GM21381 (cell line): ENCODE measurements around the gene THOP1.

Source experiments
- ATAC-seq: cut with Tn5 transposase; IDR thresholded peaks from one replicate; pipeline ENCODE4 v1.9.1; 2021; ENCODE audit warnings: mild to moderate bottlenecking, moderate library complexity; ENCODE audit not compliant: unreplicated experiment

The THOP1 gene

DNA sequence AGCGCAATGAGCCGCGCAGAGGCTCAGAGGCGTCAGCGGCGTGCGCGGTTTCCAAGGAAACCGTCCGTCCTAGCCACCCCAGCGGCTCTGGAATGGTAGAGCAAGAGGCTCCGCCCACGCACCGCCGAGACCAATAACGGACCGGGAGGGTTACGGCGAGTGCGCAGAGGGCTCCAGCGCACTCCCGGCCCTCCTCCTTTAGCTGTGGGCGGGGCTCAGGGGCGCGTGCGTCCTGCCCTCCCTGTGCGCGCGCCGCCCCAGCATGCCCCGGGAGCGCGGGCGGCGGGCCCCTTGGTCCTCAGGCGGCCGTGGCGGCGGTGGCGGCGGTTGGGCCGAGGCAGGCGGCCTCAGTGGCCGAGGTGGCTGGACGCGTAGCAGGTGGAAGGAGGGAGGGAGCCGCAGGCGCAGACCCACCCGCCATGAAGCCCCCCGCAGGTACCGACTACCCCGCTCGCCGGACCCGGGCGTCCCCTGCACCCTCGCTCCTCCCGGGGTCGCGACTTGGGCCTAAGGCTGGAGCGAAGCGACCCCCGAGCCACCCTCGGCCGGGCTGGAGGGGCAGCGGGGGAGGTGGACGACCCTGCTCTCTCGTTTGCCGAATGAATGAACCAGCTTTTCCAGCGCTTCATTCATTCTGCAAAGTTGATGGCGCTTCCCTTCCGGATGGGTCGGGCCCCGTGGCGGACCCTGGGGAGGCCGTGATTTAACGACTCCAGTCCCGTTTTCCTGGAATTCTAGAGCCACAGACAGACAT is at the start of gene THOP1:
TSS of gene THOP1 (plus strand) at position 260 of the 754 bp plus-strand sequence. CDS start at position 420, 160 bp downstream.
- ATAC-seq, result peak; percentile 64

GRCh38 chr19:2736550-2737190 is 48.6 kb upstream of the THOP1 start:
- ATAC-seq, result no peak

GRCh38 chr19:2739602-2740313 is 45.5 kb upstream of the THOP1 start, which contains the start of gene SLC39A3:
Gene SLC39A3 (minus strand): TSS chr19:2740017. CDS start chr19:2737257, 2,760 bp downstream.
- ATAC-seq, result peak; percentile 97

- no peak for ATAC-seq
These were observed 45.0 kb upstream of the THOP1 start for GRCh38 chr19:2740314-2740656.

DNA sequence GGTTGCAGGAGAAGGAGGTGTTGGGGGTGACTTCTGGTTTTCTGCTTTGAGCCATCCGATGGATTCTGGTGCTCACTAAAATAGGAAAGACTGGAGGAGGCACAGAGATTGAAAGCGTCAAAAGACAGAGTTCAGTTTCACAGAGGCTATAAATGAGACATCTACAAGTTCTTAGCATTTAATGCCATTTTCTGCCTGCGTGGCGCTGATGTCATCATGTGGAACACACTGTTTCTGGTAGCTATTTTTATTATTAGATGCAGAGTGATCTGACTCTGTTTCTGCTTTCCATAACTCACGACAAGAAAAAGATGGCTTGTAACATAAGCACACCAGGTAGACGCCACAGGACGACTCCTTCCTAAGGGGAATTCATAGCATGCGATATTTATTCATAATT is 42.2 kb upstream of the THOP1 start:
- no peak for ATAC-seq

GRCh38 chr19:2744113-2744512 is 41.2 kb upstream of the THOP1 start:
- no peak for ATAC-seq

DNA sequence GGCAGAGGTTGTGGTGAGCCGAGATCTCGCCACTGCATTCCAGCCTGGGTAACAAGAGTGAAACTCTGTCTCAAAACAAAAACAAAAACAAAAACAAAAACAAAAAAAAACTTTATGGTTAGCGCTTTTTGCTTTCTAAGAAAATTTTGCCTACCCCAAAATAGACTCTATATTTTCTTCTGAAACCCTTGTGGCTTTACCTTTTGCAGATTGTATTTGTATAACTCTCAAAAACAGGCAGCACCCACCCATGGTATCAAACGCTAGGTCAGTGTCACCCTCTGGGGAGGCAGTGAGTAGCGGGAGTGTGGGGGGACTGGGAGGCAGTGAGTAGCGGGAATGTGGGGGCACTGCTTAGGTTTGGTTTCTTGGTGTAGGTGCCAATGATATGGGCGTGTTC is 38.0 kb upstream of the THOP1 start:
- ATAC-seq, result no peak

DNA sequence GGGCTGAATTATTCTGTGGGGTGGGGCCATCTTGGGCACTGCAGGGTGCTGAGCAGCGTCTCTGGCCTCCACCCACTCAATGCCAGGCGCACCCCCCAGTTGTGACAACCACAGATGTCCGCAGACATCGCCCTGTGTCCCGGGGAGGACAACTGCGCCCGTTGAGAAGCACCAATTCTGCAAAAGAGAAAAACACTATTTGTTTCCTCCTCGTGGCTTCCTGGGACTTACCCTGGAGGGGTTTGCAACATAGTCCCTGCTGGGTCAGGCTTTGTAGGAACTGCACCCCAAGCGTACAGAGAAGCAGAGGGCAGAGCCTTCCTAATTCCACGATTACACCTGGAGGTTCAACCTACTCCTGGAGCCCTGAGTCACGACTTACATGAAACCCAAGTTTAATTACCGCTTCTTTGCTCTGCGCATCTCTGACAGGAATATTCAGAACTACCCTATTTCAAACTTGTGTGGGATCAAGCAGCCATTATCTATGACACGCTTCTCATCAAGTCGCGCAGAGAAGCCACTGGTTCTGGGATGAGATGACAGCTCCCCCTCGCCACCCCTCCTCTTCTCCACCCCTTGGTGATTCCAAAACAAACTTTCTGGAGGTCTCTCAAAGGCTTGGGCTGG is 34.4 kb upstream of the THOP1 start:
- no peak for ATAC-seq

- no peak for ATAC-seq
These were observed 33.9 kb upstream of the THOP1 start for GRCh38 chr19:2751438-2751830.

GRCh38 chr19:2754659-2755447 is 30.4 kb upstream of the THOP1 start:
- no peak for ATAC-seq

DNA sequence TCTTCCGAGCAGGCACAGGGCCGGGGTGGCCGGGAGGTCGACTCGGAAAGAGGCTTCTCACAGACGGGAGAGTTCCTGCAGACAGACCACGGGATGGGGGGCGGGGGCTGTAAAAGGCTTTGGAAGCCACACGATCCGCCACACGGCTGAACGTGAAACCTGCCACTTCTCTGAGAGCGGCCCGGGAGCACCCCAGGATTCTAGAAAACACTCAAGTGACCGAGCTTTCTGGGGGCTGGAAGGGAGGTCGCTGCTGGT is 29.9 kb upstream of the THOP1 start:
- ATAC-seq, result no peak

DNA sequence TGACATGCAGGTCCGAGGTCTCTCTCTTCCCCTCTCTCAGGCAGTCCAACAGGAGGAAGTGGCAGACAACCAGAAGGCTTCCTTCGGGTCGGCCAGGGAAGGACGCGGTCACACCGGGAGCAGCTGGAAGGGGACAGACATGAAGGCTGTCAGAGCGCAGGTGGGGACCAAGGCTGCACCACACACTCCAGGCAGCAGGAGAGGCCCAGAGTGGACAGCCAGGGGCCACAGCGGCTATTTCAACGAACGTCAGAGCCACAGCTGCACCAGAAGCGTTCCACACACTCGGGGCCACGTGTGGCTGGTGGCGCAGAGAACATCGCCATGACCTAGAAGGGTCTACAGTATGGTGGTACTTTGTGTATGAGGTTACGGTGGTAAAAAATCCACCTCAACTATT is 29.5 kb upstream of the THOP1 start:
- no peak for ATAC-seq

GRCh38 chr19:2756477-2756876 is 28.8 kb upstream of the THOP1 start:
- ATAC-seq, result no peak

- no peak for ATAC-seq
These were observed 28.1 kb upstream of the THOP1 start for GRCh38 chr19:2756921-2757881.

- ATAC-seq, result no peak
These were observed 26.5 kb upstream of the THOP1 start for GRCh38 chr19:2758601-2759313.

- ATAC-seq, result no peak
These were observed 25.9 kb upstream of the THOP1 start for GRCh38 chr19:2759362-2759761.

DNA sequence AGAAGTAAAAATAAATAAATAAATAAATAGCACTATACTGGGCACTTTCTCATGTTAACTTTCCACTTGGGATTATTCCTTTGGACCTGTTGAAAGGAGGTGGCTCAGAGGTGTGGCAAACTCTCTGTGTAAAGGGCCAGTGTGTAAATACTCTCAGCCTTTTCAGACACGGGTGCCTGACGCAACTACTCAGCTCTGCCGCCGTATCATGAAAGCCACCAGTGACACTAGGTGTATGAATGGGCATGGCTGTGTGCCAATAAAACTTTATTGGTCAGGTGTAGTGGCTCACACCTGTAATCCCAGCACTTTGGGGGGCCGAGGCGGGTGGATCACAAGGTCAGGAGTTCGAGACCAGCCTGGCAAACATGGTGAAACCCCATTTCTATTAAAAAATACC is 25.3 kb upstream of the THOP1 start:
- no peak for ATAC-seq

DNA sequence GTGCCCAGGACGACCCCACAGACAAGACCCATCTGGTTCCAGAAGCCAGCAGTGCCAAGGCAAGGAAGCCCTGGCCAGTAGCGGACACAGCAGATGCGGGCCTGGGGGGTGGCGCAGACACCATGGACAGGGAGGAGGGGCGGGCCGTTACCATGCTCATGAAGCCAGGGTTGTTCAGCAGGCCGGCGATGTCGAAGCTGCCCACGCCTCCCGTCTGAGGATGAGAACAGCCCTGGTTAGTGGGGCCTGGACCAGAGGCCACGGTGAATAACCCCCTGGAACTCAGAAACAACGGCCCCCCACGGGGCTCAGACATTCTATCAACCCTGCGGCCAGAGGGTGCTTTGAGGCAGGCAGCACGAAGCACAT is 24.0 kb upstream of the THOP1 start:
- no peak for ATAC-seq
